K562 (cell line): ENCODE data around the gene DDX46. TPM values are rescaled to one million over a fixed set of nuclear protein-coding genes. Genes with fewer than 3 reads are reported as not detected.

Experiments
- ATAC-seq: fragments of 200-7000 bp; cut with Tn5 transposase; 3 replicates; pipeline ENCODE4 v1.9.1; 2020; ENCODE audit warnings: moderate library complexity
- BruUV-seq: library from RNA; stranded (reverse); fragments of 400-500 nt; replicated peaks from 2 replicates; lab custom pipeline; 2021; lab: Mats Ljungman, UMichigan
- CTCF ChIA-PET: fragments of 300-600 bp; formaldehyde crosslinking; extraction: SDS; loops from one replicate; lab custom pipeline; 2021; ENCODE audit warnings: low intra/inter-chr PET ratio; lab: Yijun Ruan, JAX
- POLR2A ChIA-PET: fragments of 300-600, 350-650 bp; sonication (Branson Sonifier 250); formaldehyde crosslinking; extraction: SDS; loops from one replicate; lab custom pipeline; 2021; ENCODE audit warnings: antibody characterized with exemption, inconsistent platforms; lab: Yijun Ruan, JAX
- DNase-seq, 4 experiments: peaks; one replicate each; pipeline versions ENCODE4 v3.0.0 to v3.0.0-alpha.2; 2011 to 2018; ENCODE audit warnings: low spot score in 3 of 4, mixed read lengths in 3 of 4; ENCODE audit errors: extremely low read depth in 1 of 4
- FAIRE-seq: peaks from 2 replicates; lab custom pipeline; 2011; peaks lifted over from hg19 to GRCh38; lab: Jason Lieb, UNC
- H2AFZ ChIP-seq: 2 replicates; pipeline ENCODE4 v1.6.0; 2011; ENCODE audit warnings: low read depth, low read length, control low read depth, inconsistent platforms
- H3K27ac ChIP-seq: fragments of 200-600 bp; 3 replicates; pipeline ENCODE4 v1.8.0; 2011; ENCODE audit warnings: low read depth, mild to moderate bottlenecking, control low read depth, inconsistent platforms, low read length, moderate library complexity, mixed read lengths; ENCODE audit errors: extremely low read depth
- H3K27me3 ChIP-seq, 2 experiments: fragments of 300-600 bp in 1 of 2; 2 replicates in 1 of 2; 3 replicates in 1 of 2; pipeline versions ENCODE4 v1.6.0 to v1.8.0; 2011; ENCODE audit warnings: inconsistent platforms in 2 of 2, low read length in 2 of 2, mild to moderate bottlenecking in 1 of 2, mixed read lengths in 1 of 2, moderate library complexity in 1 of 2; ENCODE audit not compliant: control insufficient read depth in 2 of 2, insufficient read depth in 2 of 2
- H3K36me3 ChIP-seq: fragments of 300-600 bp; 3 replicates; pipeline ENCODE4 v1.8.0; 2011; ENCODE audit warnings: mild to moderate bottlenecking, low read length, inconsistent platforms; ENCODE audit not compliant: control insufficient read depth, insufficient read depth
- H3K4me1 ChIP-seq, 2 experiments: fragments of 200-600 bp in 1 of 2; replicated peaks in 1 of 2; 2 replicates in 1 of 2; 3 replicates in 1 of 2; pipeline versions ENCODE4 v1.5.1 to v1.8.0; 2011; ENCODE audit warnings: inconsistent platforms in 2 of 2, low read length in 2 of 2, mild to moderate bottlenecking in 1 of 2, mixed read lengths in 1 of 2, moderate library complexity in 1 of 2; ENCODE audit not compliant: control insufficient read depth in 2 of 2, insufficient read depth in 2 of 2
- H3K4me2 ChIP-seq: 2 replicates; pipeline ENCODE4 v1.6.1; 2011; ENCODE audit warnings: low read length, control low read depth, inconsistent platforms, mixed read lengths; ENCODE audit not compliant: insufficient read depth
- H3K4me3 ChIP-seq: fragments of 200-600 bp; sonication (generic), shearing (Covaris generic); 2 replicates; pipeline ENCODE4 v1.5.1; 2016; ENCODE audit warnings: control low read depth, inconsistent platforms
- H3K79me2 ChIP-seq: fragments of 200-600 bp; 3 replicates; pipeline ENCODE4 v1.8.0; 2011; ENCODE audit warnings: low read length, inconsistent platforms; ENCODE audit not compliant: control insufficient read depth, insufficient read depth
- H3K9ac ChIP-seq, 2 experiments: 2 replicates each; pipeline versions ENCODE4 v1.6.0 to v1.6.1; 2011; ENCODE audit warnings: low read depth in 2 of 2, low read length in 2 of 2, control low read depth in 1 of 2, inconsistent platforms in 1 of 2, mild to moderate bottlenecking in 1 of 2, mixed read lengths in 1 of 2; ENCODE audit not compliant: insufficient read depth in 1 of 2
- H3K9me1 ChIP-seq: one replicate; pipeline ENCODE4 v1.6.0; 2011; ENCODE audit warnings: inconsistent platforms, mild to moderate bottlenecking, low read length, moderate library complexity; ENCODE audit not compliant: control insufficient read depth, insufficient read depth
- H3K9me3 ChIP-seq: replicated peaks from 2 replicates; pipeline ENCODE4 v1.5.1; 2011; ENCODE audit warnings: low read depth, low read length, inconsistent platforms; ENCODE audit not compliant: control insufficient read depth, insufficient read depth
- H4K20me1 ChIP-seq: replicated peaks from 2 replicates; pipeline ENCODE4 v1.6.1; 2011; ENCODE audit warnings: low read length, inconsistent platforms, mixed read lengths; ENCODE audit not compliant: control insufficient read depth, insufficient read depth
- ATF3 ChIP-seq, 2 experiments: fragments of 450-650 bp in 1 of 2; sonication (generic) in 1 of 2; formaldehyde crosslinking in 1 of 2; IDR thresholded peaks in 1 of 2; conservative IDR thresholded peaks in 1 of 2; 2 replicates each; pipeline versions ENCODE4 v1.6.1 to v1.8.1; 2016 to 2023; ENCODE audit warnings: mild to moderate bottlenecking in 2 of 2, moderate library complexity in 2 of 2, inconsistent platforms in 1 of 2, missing genetic modification reagents in 1 of 2
- CEBPB ChIP-seq: fragments of 450-650 bp; IDR thresholded peaks from 2 replicates; pipeline ENCODE4 v1.6.1; 2016; ENCODE audit warnings: missing genetic modification characterization, missing compliant biosample characterization
- CEBPG ChIP-seq, 3 experiments: fragments of 200-800 bp in 1 of 3; sonication (Bioruptor generic) in 1 of 3; sonication (generic) in 1 of 3; formaldehyde crosslinking in 1 of 3; IDR thresholded peaks in 2 of 3; conservative IDR thresholded peaks in 1 of 3; 2 replicates each; pipeline versions ENCODE4 v1.6.1 to v1.8.0; 2016 to 2022; ENCODE audit warnings: missing compliant biosample characterization in 2 of 3, missing genetic modification characterization in 2 of 3, mild to moderate bottlenecking in 1 of 3, missing genetic modification reagents in 1 of 3
- DMBX1 ChIP-seq: fragments of 250-450 bp; sonication (Bioruptor Pico); IDR thresholded peaks from 2 replicates; pipeline ENCODE4 v1.8.0; 2022; ENCODE audit warnings: inconsistent platforms, mild to moderate bottlenecking, moderate library complexity, borderline replicate concordance
- IRF2 ChIP-seq: sonication (generic); formaldehyde crosslinking; IDR thresholded peaks from 2 replicates; pipeline ENCODE4 v1.8.1; 2022; ENCODE audit warnings: mild to moderate bottlenecking, missing genetic modification reagents
- JUNB ChIP-seq: fragments of 450-650 bp; formaldehyde crosslinking; conservative IDR thresholded peaks from 2 replicates; pipeline ENCODE4 v1.4.0; 2020; ENCODE audit warnings: mild to moderate bottlenecking
- TRIM24 ChIP-seq, 2 experiments: fragments of 450-650 bp; IDR thresholded peaks; 2 replicates each; pipeline ENCODE4 v1.6.1; 2016
- ZFP36 ChIP-seq: fragments of 150-350 bp; IDR thresholded peaks from 2 replicates; pipeline ENCODE4 v1.6.1; 2018; ENCODE audit warnings: low read length, low read depth; ENCODE audit not compliant: partially characterized antibody
- WGBS: fragments of 100-300 bp; shearing (Covaris generic); methylation state at CpG from one replicate; pipeline ENCODE4 v1.1.6; 2016; ENCODE audit warnings: low coverage, mixed read lengths; ENCODE audit not compliant: insufficient coverage; ENCODE audit errors: missing lambda C conversion rate; 5-methylcytosine and 5-hydroxymethylcytosine counted together
- in situ Hi-C: fragments of 300-500 bp; cut with MboI; formaldehyde crosslinking; loops from 4 replicates; pipeline ENCODE4 v1.15.0; 2018; ENCODE audit warnings: inconsistent platforms, mixed read lengths
- intact Hi-C: fragments of 100-400 bp; cut with micrococcal nuclease; formaldehyde crosslinking; loops from 2 replicates; pipeline ENCODE4 v1.14.2; 2022
- polyA plus RNA-seq, 8 experiments: library from polyadenylated mRNA; depleted of rRNA in 4 of 8; stranded (reverse) in 5 of 8; unstranded in 3 of 8; fragments of >200 nt; fragmentation: Nextera tagmentation in 2 of 8; fragmentation: Illumina TruSeq in 1 of 8; extraction: Ambion mirVana in 2 of 8; extraction: Trizol in 1 of 8; gene quantifications; 2 replicates each; pipeline versions ENCODE4 v1.2.1 to v1.2.3, GENCODE V29; 2011 to 2014; ENCODE audit warnings: inconsistent platforms in 1 of 8, missing spikeins in 1 of 8
- total RNA-seq, 7 experiments: library from RNA; depleted of rRNA in 6 of 7; stranded (reverse); fragments of >200 nt in 6 of 7; fragmentation: Illumina TruSeq in 2 of 7; extraction: Trizol in 2 of 7; gene quantifications; 2 replicates each; pipeline versions ENCODE4 v1.2.1 to v1.2.3, GENCODE V29; 2011 to 2021; ENCODE audit warnings: low replicate concordance in 1 of 7

The DDX46 gene
- total and polyA plus RNA-seq, 9 of the 15 experiments (the other 6 are each of a cell fraction or from before 2014, with no cell fraction given) = 26.2 to 99.0 (median 76.4) TPM

GRCh38 chr5:134735243-134735642, 23.3 kb upstream of the DDX46 start:
- Histone ChIP-seq H3K9me1 (no peaks in the 10 kb centered on the region), H3K79me2 (peaks cover 19% of the 10 kb centered on the region)
- FAIRE-seq (no peak), ATAC-seq (no peak)
- TF ChIP-seq CEBPB (tag) = peak; percentile 70
- peak; percentile 83 for TF ChIP-seq ATF3 (IDR thresholded peaks at IDR 0.05)
- no peak for TF ChIP-seq ATF3 (CRISPR knock-in tag; conservative IDR thresholded peaks at IDR 0.05)
- peak; percentile 73; the same call in 1 of the 2 replicates for TF ChIP-seq CEBPG (CRISPR knock-in tag; IDR thresholded peaks at IDR 0.05)
- peak; percentile 55 to 88; a peak in 3 of 4 replicates for TF ChIP-seq CEBPG (tag; conservative IDR thresholded peaks at IDR 0.05 in 1 of 2, IDR thresholded peaks at IDR 0.05 in 1 of 2)
- peak in 1 of 2 experiments; percentile 47; a peak in 1 of 4 replicates for TF ChIP-seq TRIM24 (IDR thresholded peaks at IDR 0.05)
- peak; percentile 10; the same call in 1 of the 2 replicates for TF ChIP-seq DMBX1
- no peak for TF ChIP-seq IRF2 (CRISPR knock-in tag)
- TF ChIP-seq JUNB (CRISPR knock-in tag) = no peak
- no peak for TF ChIP-seq ZFP36
- TF ChIP-seq, all 486 proteins: peak for 5
- in situ Hi-C loops (no loop called here), intact Hi-C loops (loop anchor here (5.0 kb wide), 1 partner anchor 112 kb away; the partner anchor contains the start of gene C5orf24)
- Histone ChIP-seq H3K4me1 (peaks cover 11 to 15% of the 10 kb centered on the region in 2 experiments), H2AFZ (no peak overlapping the region), H3K27ac (no peak overlapping the region), H3K36me3 (no peaks in the 10 kb centered on the region), H4K20me1 (no peaks in the 10 kb centered on the region), H3K4me3 (no peak overlapping the region), H3K9me3 (no peaks in the 10 kb centered on the region), H3K4me2 (no peak overlapping the region), H3K9ac (no peak overlapping the region), H3K27me3 (no peaks in the 10 kb centered on the region)
- no TSS peak for BruUV-seq
- DNase-seq = no peak
- ChIA-PET CTCF (no interaction called here), POLR2A (interaction anchor here (1.0 kb wide), 1 partner anchor 20 kb away, joined by 3 read pairs; no protein-coding TSS in a partner anchor)
- WGBS = 55% methylated on average over 4 of the region's 4 CpGs
